ES-I3 (cell line): ENCODE results near the gene AFF2.
"Not testable (repeated sequence)": the region's sequence is repeated elsewhere in the genome, so short reads cannot be mapped to it uniquely, and the experiment has no call there.

Experiments used
- H3K36me3 ChIP-seq: 2 replicates; pipeline ENCODE4 v1.6.1; 2013; ENCODE audit warnings: mild to moderate bottlenecking, low read length, control low read depth, moderate library complexity; ENCODE audit not compliant: insufficient read depth
- H3K4me1 ChIP-seq: 2 replicates; pipeline ENCODE4 v1.6.1; 2013; ENCODE audit warnings: mild to moderate bottlenecking, control low read depth, low read length; ENCODE audit not compliant: insufficient read depth
- H3K9ac ChIP-seq: 2 replicates; pipeline ENCODE4 v1.6.1; 2013; ENCODE audit warnings: low read depth, mild to moderate bottlenecking, low read length, moderate library complexity
- H3K9me3 ChIP-seq: 2 replicates; pipeline ENCODE4 v1.6.1; 2013; ENCODE audit warnings: mild to moderate bottlenecking, low read length, moderate library complexity; ENCODE audit not compliant: control insufficient read depth, insufficient read depth

Gene AFF2

DNA sequence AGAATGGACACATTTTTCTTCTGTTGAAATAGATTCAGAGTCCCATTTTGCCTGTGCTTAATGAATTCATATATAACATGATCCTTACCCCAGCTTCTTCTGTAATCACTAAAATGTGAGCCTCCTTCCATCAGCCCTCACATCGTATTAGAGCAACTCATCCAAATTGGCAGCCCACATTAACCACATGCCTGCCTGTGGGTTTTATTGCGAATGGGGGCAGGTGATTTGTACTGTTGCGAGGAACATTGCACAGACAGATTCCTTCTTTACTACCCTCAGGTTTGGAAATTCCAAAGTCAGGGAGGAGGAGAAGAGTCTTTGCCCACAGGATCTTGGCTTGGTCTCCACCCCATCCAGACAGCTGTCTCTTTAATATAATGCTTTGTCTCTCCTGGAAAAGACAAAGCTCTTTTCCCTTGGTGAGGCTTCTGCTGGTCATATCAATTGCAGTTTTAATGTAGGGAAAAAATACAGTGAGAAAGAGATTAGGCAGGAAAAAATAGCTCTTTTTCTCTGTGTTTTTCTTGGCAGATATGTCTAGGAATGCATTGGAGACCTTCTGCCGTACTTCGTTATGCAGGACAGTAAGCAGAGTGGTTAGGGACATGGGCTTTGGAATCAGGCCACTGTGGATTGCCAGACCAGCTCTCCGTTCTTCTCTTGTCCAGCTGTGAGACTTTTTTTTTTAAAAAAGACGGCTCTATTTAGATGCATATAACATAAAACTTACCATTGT is 371.2 kb downstream of the AFF2 start:
- no peaks in the 10 kb centered on the region; the same call in 1 of the 2 replicates for H3K9me3 ChIP-seq
- no peak overlapping the region for H3K9ac ChIP-seq
- no peaks in the 10 kb centered on the region for H3K4me1 ChIP-seq
- no peaks in the 10 kb centered on the region for H3K36me3 ChIP-seq

DNA sequence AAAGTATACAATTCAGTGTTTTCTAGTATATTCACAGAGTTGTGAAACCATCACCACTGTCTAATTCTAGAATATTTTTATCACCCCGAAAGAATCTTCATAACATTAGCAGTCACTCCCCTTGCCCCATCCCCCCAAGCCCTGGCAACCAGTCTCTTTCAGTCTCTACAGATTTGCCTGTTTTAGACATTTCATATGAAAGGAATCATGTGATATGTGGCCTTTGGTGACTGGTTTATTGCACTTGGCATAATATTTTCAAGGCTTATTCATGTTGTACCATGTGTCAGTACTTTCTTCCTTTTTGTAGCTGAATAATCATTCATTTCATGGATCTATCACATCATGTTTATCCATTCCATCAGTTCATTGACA is 371.7 kb downstream of the AFF2 start:
- no peaks in the 10 kb centered on the region; the same call in 1 of the 2 replicates for H3K9me3 ChIP-seq
- H3K36me3 ChIP-seq, result no peaks in the 10 kb centered on the region

DNA sequence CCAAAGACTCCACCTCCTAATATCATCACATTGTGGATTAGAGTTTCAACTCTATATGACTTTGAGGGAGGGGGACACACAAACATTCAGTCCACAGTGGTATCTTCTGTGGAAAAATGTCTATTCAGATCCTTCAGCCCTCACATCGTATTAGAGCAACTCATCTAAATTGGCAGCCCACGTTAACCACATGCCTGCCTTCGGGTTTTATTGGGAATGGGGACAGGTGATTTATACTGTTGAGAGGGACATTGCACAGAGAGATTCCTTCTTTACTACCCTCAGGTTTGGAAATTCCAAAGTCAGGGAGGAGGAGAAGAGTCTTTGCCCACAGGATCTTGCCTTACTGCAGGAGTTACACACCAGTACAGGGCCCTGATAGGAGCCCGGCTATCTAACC is 372.5 kb downstream of the AFF2 start:
- 0 out of 2 replicates have a peak, but pooled peaks cover 2% of the 10 kb centered on the region for H3K4me1 ChIP-seq
- H3K9me3 ChIP-seq, result no peaks in the 10 kb centered on the region; the same call in 1 of the 2 replicates
- H3K9ac ChIP-seq, result no peak overlapping the region
- no peaks in the 10 kb centered on the region for H3K36me3 ChIP-seq

More for the DNA sequence above, 371.7 kb downstream of the AFF2 start:
- no peaks in the 10 kb centered on the region for H3K4me1 ChIP-seq
- no peak overlapping the region for H3K9ac ChIP-seq

DNA sequence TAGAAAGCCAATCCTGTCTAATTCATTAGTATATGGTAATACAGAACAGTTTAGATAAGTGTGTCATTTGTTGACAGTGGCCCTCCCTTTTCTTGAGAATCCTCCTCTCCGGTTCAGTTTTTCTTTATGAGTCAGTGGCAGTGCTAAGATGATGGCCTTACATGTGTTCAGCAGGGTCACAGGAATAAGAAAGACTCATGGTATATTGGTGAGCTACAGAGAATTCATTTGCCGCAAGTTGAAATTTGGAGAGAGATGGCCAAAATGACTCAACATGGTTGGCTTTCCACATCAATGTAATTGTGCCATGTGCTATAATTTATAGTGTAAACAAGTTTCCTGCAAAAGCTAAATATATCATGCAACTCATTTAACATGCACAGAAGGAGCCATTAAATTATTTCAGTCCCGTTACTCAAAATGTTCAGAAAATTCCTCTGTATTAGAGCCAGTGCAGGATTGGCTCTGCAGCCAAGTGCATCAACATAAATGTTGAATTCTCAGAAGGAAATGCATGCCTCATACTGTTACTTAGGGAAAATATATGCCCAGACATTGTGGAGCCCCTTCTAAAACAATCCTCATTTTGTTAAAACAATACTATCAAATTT is 374.3 kb downstream of the AFF2 start:
- Histone ChIP-seq H3K9me3 (no peaks in the 10 kb centered on the region), H3K4me1 (peaks cover 6% of the 10 kb centered on the region; the same call in 1 of the 2 replicates), H3K9ac (no peak overlapping the region), H3K36me3 (no peaks in the 10 kb centered on the region)

DNA sequence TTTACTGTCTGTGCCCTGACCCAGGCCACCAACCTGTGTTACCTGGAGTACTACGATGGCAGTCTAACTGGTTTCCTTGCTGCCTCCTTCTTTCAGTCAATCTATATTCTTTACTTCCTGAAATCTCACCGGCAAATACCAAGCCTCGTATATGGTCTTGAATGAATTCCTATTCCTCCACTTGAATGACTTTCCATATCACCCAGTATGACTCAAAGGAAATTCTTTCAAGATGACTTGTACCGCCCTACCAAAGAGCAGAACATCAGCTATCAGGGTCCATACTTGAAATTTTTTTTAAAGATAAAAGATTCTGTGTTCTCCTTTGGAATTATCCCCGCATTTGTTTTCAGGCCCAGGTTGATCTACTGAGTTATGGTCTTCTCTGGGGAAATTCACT is 378.0 kb downstream of the AFF2 start:
- Histone ChIP-seq H3K36me3 (no peaks in the 10 kb centered on the region), H3K9me3 (no peaks in the 10 kb centered on the region), H3K9ac (no peak overlapping the region), H3K4me1 (peaks cover 6% of the 10 kb centered on the region; the same call in 1 of the 2 replicates)

DNA sequence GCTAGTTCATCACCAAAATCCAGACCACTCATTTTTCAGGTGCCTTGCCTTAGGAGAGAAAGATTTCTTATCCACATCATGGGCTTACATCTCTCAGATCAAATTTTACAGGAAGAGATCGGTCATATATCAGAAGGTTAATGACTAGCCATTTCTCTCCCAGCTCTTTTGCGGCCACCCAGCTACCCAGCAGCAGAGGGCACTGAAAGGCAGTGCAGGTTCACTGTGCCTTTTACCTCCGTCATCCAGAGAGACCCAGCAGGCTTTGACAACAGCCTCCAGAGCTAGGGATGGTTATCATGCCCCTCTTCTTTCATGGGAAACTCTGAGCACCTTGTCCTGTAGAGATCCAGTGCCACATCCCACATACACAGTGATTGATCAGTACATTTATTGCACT is 384.8 kb downstream of the AFF2 start:
- no peaks in the 10 kb centered on the region for H3K4me1 ChIP-seq
- H3K9me3 ChIP-seq, result no peaks in the 10 kb centered on the region
- H3K9ac ChIP-seq, result no peak overlapping the region
- H3K36me3 ChIP-seq, result no peaks in the 10 kb centered on the region

DNA sequence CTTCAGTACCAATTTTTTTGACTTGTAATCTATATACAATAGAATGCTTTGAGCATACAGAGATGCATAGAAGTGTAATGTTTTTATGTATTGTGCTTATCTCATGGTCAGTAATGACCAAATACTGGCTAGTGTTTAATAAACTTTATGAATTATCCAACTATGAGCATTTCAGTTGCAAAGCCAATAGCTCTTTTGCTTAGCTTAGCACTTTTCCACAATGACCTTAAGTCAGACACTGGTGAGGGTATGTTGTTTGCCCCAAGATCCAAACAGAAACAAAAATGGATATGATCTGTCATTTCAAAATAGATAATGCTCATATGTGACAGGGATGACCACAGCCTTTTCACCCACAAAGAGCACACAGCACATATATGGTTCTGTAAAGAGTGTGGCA is 393.0 kb downstream of the AFF2 start:
- Histone ChIP-seq H3K9ac (no peak overlapping the region), H3K9me3 (no peaks in the 10 kb centered on the region), H3K4me1 (no peaks in the 10 kb centered on the region), H3K36me3 (no peaks in the 10 kb centered on the region)

DNA sequence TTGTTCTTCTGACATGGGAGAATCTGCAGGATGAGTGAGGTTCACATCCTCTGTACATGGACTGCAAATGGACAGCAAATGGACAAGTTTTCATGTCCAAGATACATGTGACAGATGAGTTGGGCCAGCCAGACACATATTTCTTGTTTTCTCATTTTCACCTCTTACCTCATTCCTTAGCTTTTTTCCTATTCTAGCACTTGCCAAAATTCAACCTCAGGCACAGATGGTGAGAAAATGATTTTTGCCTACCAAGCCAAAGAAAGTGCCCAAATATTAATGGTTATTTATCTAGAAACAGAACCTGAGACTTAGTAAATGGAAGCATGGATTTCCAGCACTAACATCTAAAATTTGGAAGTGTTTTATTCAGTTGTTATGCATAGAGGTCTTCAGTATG is 402.2 kb downstream of the AFF2 start:
- Histone ChIP-seq H3K9ac (no peak overlapping the region), H3K9me3 (peaks cover 5% of the 10 kb centered on the region; the same call in 1 of the 2 replicates), H3K36me3 (no peaks in the 10 kb centered on the region), H3K4me1 (no peaks in the 10 kb centered on the region)

DNA sequence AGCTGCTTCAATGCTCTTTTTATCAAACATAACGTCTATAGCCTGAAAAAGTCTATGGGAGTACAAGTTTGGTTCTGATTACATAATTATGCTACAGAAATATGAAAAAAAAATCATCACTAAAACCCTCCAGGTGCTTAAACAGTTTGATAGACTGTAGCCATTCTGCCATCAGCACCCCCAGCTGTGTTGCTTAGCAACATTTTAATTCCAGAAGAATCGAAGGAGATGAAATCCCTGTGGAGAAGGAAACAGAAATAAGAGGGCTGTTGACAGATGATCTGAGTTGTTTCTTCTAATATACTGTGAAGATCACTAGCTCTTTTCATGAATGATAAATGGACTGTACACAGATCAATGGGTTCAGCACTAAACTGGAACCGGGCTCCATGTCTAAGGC is 402.8 kb downstream of the AFF2 start:
- Histone ChIP-seq H3K9ac (no peak overlapping the region), H3K9me3 (peaks cover 5% of the 10 kb centered on the region; the same call in 1 of the 2 replicates), H3K4me1 (no peaks in the 10 kb centered on the region), H3K36me3 (no peaks in the 10 kb centered on the region)

DNA sequence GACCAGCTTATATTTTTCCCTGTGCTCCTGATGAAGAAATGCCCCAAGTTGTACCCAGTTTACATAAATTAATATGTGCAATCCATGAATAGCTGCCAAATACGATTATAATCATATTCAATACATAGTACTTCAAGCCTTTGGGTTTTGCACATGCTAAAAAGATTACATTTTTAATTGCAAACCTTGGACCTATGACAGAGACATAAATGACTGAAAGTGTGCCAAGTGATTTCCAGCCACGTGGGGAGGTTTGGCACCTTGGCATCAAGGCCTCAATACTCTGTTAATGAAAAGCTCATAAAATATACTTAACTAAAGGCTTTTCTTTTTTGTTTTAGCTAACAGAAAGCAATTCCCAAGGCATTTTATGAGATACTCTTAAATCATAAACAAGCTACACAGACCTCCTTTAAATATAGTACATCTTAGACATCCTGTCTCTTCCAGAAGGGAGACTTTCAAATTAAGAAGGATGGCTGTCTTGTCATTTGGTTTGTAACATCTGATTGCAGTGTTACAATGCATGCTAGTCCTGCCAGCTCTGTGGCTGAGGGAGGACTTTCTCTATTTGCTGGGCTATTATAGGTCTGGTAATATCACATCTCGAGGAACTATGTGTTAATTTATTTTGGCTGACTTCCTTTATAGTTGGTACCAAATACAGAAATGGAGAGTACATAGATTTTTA is 404.1 kb downstream of the AFF2 start:
- H3K36me3 ChIP-seq, result no peaks in the 10 kb centered on the region
- peaks cover 5% of the 10 kb centered on the region; the same call in 1 of the 2 replicates for H3K9me3 ChIP-seq
- no peak overlapping the region for H3K9ac ChIP-seq
- no peaks in the 10 kb centered on the region for H3K4me1 ChIP-seq

DNA sequence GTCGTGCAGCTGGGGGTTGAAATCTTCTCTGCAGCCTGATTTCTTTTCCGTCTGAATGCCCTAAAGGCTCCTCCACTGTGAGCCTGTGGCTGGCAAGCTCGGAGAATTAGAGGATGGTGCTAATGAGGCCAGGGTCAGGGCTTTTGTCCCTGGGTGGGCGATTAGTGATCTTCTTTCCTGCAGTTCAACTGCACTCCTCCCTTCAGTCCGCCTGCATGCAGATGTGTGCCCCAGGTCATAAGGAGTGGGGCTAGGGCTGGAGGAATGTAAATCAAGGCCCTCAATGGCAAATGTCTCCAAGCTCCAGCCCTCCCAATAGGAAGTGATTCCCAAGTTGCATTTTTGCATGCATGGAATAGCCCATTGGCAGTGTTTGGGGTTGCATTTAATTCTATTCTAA is 405.0 kb downstream of the AFF2 start:
- H3K36me3 ChIP-seq, result no peaks in the 10 kb centered on the region
- no peak overlapping the region for H3K9ac ChIP-seq
- H3K9me3 ChIP-seq, result peaks cover 5% of the 10 kb centered on the region; the same call in 1 of the 2 replicates
- H3K4me1 ChIP-seq, result no peaks in the 10 kb centered on the region

DNA sequence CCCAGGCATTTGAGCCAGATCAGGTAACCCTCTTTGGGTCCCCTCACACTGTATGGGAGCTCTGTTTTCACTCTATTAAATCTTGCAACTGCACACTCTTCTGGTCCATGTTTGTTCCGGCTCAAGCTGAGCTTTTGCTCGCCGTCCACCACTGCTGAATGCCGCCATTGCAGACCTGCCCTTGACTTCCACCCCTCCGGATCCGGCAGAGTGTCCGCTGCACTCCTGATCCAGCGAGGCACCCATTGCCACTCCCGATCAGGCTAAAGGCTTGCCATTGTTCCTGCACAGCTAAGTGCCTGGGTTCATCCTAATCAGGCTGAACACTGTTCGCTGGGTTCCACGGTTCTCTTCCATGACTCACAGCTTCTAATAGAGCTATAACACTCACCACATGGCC is 406.2 kb downstream of the AFF2 start:
- H3K9me3 ChIP-seq, H3K9ac ChIP-seq, H3K4me1 ChIP-seq, H3K36me3 ChIP-seq: not testable (repeated sequence)

DNA sequence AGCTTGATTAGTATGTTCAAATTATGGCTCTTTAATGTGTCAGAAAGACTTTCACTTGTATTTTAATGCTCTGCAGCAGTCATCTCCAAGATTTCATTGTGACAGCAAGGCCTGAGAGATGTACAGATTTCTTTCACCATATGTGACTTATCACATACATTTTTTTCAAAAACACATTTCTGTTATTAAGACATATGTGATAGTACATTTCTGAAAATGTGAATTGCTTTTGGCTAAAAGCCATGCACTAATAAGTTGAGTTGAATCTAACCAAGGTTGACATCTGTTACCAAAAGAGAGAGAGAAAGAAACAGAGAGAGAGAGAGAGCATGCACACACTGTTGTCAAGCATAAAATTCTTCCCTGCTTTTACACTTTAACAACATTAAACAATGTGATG is 409.3 kb downstream of the AFF2 start:
- Histone ChIP-seq H3K4me1 (no peaks in the 10 kb centered on the region), H3K36me3 (no peaks in the 10 kb centered on the region), H3K9me3 (peaks cover 5% of the 10 kb centered on the region; the same call in 1 of the 2 replicates), H3K9ac (no peak overlapping the region)

DNA sequence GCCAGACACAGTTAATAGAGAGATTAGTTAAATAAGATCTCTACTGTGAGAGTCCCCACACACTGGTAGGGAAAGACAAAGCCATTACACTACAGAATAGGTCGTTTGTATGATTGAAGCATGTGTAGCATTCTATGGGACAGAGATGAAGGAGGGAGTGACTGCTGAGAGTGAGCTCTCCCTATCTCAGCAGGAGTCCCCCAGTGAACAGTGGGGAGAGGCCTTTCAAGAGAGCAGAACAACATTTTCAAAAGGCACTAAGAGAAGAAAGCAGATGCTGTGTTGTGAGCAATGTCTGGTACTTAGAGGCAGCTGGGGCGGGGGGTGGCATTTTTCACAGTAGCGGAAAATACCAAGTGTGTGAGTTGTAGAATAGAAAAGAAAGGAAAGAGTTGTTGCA is 413.6 kb downstream of the AFF2 start:
- no peaks in the 10 kb centered on the region for H3K9me3 ChIP-seq
- no peaks in the 10 kb centered on the region for H3K4me1 ChIP-seq
- H3K36me3 ChIP-seq, result no peaks in the 10 kb centered on the region
- no peak overlapping the region for H3K9ac ChIP-seq

DNA sequence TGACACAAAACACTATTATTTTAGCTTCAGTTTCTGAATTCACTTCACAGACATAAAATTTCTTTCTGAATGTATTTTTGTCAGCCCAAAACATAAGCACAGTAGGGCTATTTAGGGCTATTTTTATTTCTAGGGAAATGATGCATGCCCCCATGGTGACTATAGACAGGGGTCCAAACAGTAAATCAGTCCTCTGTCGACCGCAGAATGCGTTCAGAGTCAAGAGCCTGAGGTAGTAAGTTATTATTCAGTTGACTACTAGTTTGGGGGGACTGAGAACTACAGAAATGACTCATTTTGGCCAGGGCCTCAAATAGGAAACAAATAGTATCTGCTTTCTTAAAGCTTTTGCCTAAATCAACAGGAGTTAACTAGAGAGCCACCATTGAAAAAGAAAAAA is 414.4 kb downstream of the AFF2 start:
- Histone ChIP-seq H3K4me1 (no peaks in the 10 kb centered on the region), H3K9ac (no peak overlapping the region), H3K9me3 (no peaks in the 10 kb centered on the region), H3K36me3 (no peaks in the 10 kb centered on the region)
